MM.1S (cell line): Measurements from ENCODE around the gene MTARC2.

Source experiments
- DNase-seq: peaks from one replicate; pipeline ENCODE4 v3.0.0-alpha.2; 2015
- H2AFZ ChIP-seq: fragments of 300-600 bp; sonication (generic); 2 replicates; pipeline ENCODE4 v1.6.0; 2016; ENCODE audit warnings: antibody characterized with exemption, low read length
- H3F3A ChIP-seq: fragments of 300-600 bp; sonication (generic); 2 replicates; pipeline ENCODE4 v1.6.1; 2016; ENCODE audit warnings: mild to moderate bottlenecking, antibody characterized with exemption, low read length, moderate library complexity, mixed read lengths; ENCODE audit not compliant: insufficient read depth
- H3K27ac ChIP-seq: fragments of 300-600 bp; sonication (generic); 2 replicates; pipeline ENCODE4 v1.5.1; 2016; ENCODE audit warnings: mild to moderate bottlenecking, low read length
- H3K27me3 ChIP-seq: fragments of 300-600 bp; sonication (generic); replicated peaks from 2 replicates; pipeline ENCODE4 v1.6.0; 2016; ENCODE audit warnings: low read length; ENCODE audit not compliant: insufficient read depth
- H3K36me3 ChIP-seq: fragments of 300-600 bp; sonication (generic); replicated peaks from 2 replicates; pipeline ENCODE4 v1.6.1; 2016; ENCODE audit warnings: mild to moderate bottlenecking, low read length, mixed read lengths; ENCODE audit not compliant: insufficient read depth
- H3K4me1 ChIP-seq: fragments of 300-600 bp; sonication (generic); 2 replicates; pipeline ENCODE4 v1.6.1; 2016; ENCODE audit warnings: low read length, mixed read lengths
- H3K4me2 ChIP-seq: fragments of 300-600 bp; sonication (generic); 2 replicates; pipeline ENCODE4 v1.6.0; 2016; ENCODE audit warnings: low read depth, low read length
- H3K4me3 ChIP-seq: fragments of 300-600 bp; sonication (generic); 2 replicates; pipeline ENCODE4 v1.5.1; 2016; ENCODE audit warnings: low read length, mixed read lengths
- H3K79me2 ChIP-seq: fragments of 300-600 bp; sonication (generic); 2 replicates; pipeline ENCODE4 v1.6.1; 2016; ENCODE audit warnings: mixed run types, low read length, mixed read lengths
- H3K9ac ChIP-seq: fragments of 300-600 bp; sonication (generic); 2 replicates; pipeline ENCODE4 v1.6.1; 2016; ENCODE audit warnings: low read length, mixed read lengths
- H3K9me2 ChIP-seq: fragments of 300-600 bp; sonication (generic); replicated peaks from 2 replicates; pipeline ENCODE4 v1.6.1; 2016; ENCODE audit warnings: mild to moderate bottlenecking, low read length, mixed read lengths; ENCODE audit not compliant: insufficient read depth
- H3K9me3 ChIP-seq: fragments of 300-600 bp; sonication (generic); replicated peaks from 2 replicates; pipeline ENCODE4 v1.6.1; 2016; ENCODE audit warnings: mild to moderate bottlenecking, low read length, mixed read lengths; ENCODE audit not compliant: insufficient read depth
- H4K20me1 ChIP-seq: fragments of 300-600 bp; sonication (generic); 2 replicates; pipeline ENCODE4 v1.6.1; 2016; ENCODE audit warnings: mild to moderate bottlenecking, low read length, moderate library complexity, mixed read lengths; ENCODE audit not compliant: insufficient read depth
- EZH2 ChIP-seq: fragments of 300-600 bp; sonication (generic); optimal IDR thresholded peaks from 2 replicates; pipeline ENCODE3; 2017; ENCODE audit warnings: low read depth, mild to moderate bottlenecking, antibody characterized with exemption, low read length, mixed read lengths
- EZH2phosphoT487 ChIP-seq: fragments of 300-600 bp; sonication (generic); IDR thresholded peaks from 2 replicates; pipeline ENCODE4 v1.6.1; 2018; ENCODE audit warnings: antibody characterized with exemption, low read length
- TF ChIP-seq, protein P1 (sequence below): fragments of 300-600 bp; sonication (generic); IDR thresholded peaks from 2 replicates; pipeline ENCODE4 v1.5.1; 2016; ENCODE audit warnings: antibody characterized with exemption, low read length, mixed read lengths

The MTARC2 gene

DNA sequence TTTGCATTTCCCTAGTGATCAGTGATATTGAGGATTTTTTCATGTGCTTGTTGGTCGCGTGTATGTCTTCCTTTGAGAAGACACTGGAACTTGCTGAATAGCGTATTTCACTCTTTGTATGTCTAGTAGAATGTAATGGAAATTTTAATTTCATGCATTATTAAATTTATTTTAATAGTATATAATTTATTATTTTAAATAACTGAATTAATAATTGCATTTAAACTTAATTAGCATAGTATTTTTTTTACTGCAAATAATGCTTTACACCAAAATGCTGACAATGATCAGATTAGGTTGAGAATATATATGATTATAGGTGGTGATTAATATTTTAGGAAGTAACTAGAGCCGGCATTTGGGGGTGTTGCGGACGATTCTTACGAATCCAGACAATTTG, 28.1 kb downstream of the MTARC2 start:
- Histone ChIP-seq H3K4me2 (no peak overlapping the region), H3K27me3 (no peaks in the 10 kb centered on the region), H3K4me3 (no peak overlapping the region), H3K4me1 (no peaks in the 10 kb centered on the region), H3K9me3 (no peaks in the 10 kb centered on the region), H3K27ac (no peak overlapping the region), H3K9me2 (no peaks in the 10 kb centered on the region), H3F3A (no peaks in the 10 kb centered on the region), H3K79me2 (no peaks in the 10 kb centered on the region), H3K36me3 (no peaks in the 10 kb centered on the region), H2AFZ (no peak overlapping the region), H4K20me1 (no peaks in the 10 kb centered on the region), H3K9ac (no peak overlapping the region)
- TF ChIP-seq, protein P1, sequence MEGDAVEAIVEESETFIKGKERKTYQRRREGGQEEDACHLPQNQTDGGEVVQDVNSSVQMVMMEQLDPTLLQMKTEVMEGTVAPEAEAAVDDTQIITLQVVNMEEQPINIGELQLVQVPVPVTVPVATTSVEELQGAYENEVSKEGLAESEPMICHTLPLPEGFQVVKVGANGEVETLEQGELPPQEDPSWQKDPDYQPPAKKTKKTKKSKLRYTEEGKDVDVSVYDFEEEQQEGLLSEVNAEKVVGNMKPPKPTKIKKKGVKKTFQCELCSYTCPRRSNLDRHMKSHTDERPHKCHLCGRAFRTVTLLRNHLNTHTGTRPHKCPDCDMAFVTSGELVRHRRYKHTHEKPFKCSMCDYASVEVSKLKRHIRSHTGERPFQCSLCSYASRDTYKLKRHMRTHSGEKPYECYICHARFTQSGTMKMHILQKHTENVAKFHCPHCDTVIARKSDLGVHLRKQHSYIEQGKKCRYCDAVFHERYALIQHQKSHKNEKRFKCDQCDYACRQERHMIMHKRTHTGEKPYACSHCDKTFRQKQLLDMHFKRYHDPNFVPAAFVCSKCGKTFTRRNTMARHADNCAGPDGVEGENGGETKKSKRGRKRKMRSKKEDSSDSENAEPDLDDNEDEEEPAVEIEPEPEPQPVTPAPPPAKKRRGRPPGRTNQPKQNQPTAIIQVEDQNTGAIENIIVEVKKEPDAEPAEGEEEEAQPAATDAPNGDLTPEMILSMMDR, result no peak
- TF ChIP-seq EZH2phosphoT487 (no peak), EZH2 (no peak)
- no peak for DNase-seq

DNA sequence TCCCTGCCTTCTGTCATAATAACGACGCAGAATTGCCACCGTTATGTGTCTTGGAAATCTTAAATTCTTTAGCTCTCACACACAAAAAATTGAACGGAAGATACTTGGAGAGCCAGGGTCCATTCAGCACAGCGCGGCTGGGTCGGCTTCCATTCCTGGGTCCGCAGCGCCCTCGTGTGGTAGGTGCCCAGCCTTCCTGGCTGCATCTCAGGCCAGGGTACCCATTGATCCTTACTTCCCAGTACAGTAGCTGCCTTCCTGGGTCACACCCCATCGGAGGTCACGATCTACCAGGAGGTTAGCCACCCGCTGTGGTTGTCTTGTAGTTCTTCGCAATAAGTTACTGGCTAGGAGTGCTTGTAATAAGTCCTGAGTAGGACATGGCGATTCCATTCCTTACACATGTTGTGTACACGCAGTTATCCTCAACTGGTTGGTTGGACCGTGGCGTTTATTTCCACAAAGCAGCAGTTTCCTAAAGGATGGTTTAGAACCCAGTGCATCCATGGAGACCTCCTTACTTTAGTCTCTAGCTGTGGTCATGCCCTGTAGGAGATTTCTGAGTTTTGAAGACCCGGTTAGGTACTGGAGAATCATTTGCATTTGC, 28.7 kb downstream of the MTARC2 start:
- DNase-seq, result peak; percentile 52
- H3K36me3 ChIP-seq, result no peaks in the 10 kb centered on the region
- H3K79me2 ChIP-seq, result no peaks in the 10 kb centered on the region

DNA sequence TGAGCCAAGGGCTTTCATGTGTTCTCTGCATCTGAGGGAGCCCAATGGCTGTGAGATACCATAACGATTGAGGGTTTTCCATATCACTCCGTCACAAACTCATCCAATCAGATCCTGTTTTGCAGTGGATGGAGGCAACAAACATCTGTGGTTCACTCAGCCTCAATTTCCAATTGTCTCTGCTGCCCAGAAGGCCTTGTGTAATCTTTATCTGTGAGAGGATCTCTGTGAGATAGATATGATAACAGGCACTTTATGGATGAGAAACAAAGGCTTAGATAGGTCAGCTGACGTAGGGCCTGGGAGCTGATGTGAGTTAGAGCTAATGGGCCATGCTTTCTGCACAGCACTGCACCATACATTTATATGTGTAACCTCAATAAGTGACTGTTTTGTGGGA, 35.3 kb downstream of the MTARC2 start:
- Histone ChIP-seq H3K4me2 (no peak overlapping the region), H3K9me2 (no peaks in the 10 kb centered on the region), H3K9ac (no peak overlapping the region), H3K27me3 (no peaks in the 10 kb centered on the region), H3K27ac (no peak overlapping the region), H2AFZ (no peak overlapping the region), H3K79me2 (no peaks in the 10 kb centered on the region), H3K9me3 (no peaks in the 10 kb centered on the region), H3K4me1 (no peaks in the 10 kb centered on the region), H4K20me1 (no peaks in the 10 kb centered on the region), H3F3A (no peaks in the 10 kb centered on the region), H3K4me3 (no peak overlapping the region), H3K36me3 (no peaks in the 10 kb centered on the region)
- DNase-seq, result no peak
- TF ChIP-seq, protein P1, result no peak
- TF ChIP-seq EZH2phosphoT487 (no peak), EZH2 (no peak)

More for the DNA sequence above, 28.7 kb downstream of the MTARC2 start:
- Histone ChIP-seq H3K9me3 (no peaks in the 10 kb centered on the region), H4K20me1 (no peaks in the 10 kb centered on the region), H3F3A (no peaks in the 10 kb centered on the region), H3K9ac (no peak overlapping the region), H3K4me1 (no peaks in the 10 kb centered on the region), H2AFZ (no peak overlapping the region), H3K4me3 (no peak overlapping the region), H3K4me2 (no peak overlapping the region), H3K27ac (no peak overlapping the region), H3K9me2 (no peaks in the 10 kb centered on the region), H3K27me3 (no peaks in the 10 kb centered on the region)
- TF ChIP-seq, protein P1, result peak; percentile 85
- no peak for TF ChIP-seq EZH2phosphoT487
